ENCODE data around the gene BOLL. TPM values are rescaled to one million over a fixed set of nuclear protein-coding genes. Genes with fewer than 3 reads are reported as not detected.
A peak's percentile ranks its signal among the peaks of the same experiment; 100 is the strongest.
"Not testable (repeated sequence)": the region's sequence is repeated elsewhere in the genome, so short reads cannot be mapped to it uniquely, and the experiment has no call there.

The BOLL gene
- total RNA-seq, 8 experiments from 2014 or later, result 0.15 to 0.57 (median 0.18) TPM; not detected in 3

DNA sequence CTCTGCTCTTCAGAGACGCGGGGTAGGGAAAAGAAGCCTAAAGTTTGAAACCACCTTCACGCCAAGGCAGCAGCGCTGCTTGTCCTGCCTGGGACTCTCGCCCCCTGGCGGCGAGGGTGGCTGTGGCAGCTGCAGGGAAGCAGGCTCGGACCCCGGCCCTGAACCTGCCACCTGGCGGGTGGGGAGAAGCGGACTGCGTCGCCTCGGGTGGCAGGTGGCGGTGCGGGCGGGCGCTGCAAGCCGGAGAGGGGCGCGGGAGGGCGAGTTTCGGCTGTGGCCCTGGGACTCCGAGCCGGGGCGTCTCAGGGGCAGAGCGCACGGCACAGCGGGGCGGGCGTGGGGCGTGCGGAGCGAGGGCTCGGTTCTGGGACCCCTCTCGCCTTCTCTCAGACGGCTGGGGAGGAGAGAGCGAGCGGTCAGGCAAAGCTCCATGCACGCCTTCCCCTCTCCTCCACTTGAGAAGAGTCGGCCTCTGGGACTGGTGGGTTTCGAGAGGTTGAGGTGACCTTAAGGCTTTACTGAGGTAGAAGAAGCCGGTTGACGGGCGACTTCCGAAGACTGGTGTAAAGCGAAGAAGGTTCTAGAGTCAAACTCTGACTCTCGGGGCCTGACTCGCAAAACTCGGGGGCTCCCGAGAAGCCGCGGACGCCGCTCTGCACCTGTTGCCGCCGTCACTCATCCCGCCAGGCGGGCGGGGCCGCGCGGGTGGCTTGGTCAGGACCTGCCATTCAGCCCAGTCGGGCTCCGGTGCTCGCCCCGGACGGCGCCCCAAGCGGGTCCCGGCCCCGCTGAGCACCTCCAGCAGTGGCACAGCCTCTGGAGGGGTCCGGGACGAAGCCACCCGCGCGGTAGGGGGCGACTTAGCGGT, 1.1 kb upstream of the BOLL start:
- H3K27ac ChIP-seq, result no peak overlapping the region
- ATAC-seq (replicated peaks in 6 of 8), result peak in 4 of 8 experiments; percentile 43 to 84 (median 56)
- WGBS, 10 experiments, result 0 to 40% (median 13%) methylated on average over 1 to 12 of the region's 79 CpGs; no CpG with 5 or more reads in 5 of the 10 experiments
- in situ Hi-C loops (cut with MboI; ENCODE audit: low pct_unique_long_range_greater_than_20kb in 2 of 9, low sequenced_read_pairs in 9 of 9, unreplicated experiment in 9 of 9), result no loop called here
- H3K4me3 ChIP-seq, result peak overlapping the region in 2 of 5 donors; percentile 7 to 21
- H3K4me1 ChIP-seq (replicated peaks in 1 of 2), result no peaks in the 10 kb centered on the region

DNA sequence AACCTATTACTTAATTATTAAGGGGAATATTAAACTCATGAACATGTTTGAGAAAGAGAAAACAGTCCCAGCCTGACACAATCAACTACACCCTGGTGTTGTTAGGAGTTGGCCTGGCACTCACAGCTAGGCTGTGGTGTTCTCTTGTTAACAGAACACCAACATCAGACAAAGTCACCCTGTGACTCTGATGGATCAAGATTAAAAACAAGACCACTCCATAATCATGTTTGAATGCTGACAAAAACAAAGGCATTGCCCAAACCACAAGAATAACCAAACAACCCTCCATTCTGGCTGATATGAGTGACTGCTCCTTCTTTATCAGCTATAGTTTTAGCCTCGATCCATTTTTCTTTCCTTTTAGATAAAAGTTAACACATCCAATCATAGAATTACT, 3.0 kb downstream of the BOLL start:
- Histone ChIP-seq H3K27ac (no peak overlapping the region), H3K4me3 (no peak overlapping the region), H3K4me1 (replicated peaks in 1 of 2) (no peaks in the 10 kb centered on the region)
- WGBS, 10 experiments, result 17 to 100% (median 78%) methylated on average over 1 of the region's 1 CpG; no CpG with 5 or more reads in 3 of the 10 experiments
- in situ Hi-C loops (cut with MboI; ENCODE audit: low pct_unique_long_range_greater_than_20kb in 2 of 9, low sequenced_read_pairs in 9 of 9, unreplicated experiment in 9 of 9), result no loop called here
- ATAC-seq (replicated peaks in 6 of 8), result no peak

DNA sequence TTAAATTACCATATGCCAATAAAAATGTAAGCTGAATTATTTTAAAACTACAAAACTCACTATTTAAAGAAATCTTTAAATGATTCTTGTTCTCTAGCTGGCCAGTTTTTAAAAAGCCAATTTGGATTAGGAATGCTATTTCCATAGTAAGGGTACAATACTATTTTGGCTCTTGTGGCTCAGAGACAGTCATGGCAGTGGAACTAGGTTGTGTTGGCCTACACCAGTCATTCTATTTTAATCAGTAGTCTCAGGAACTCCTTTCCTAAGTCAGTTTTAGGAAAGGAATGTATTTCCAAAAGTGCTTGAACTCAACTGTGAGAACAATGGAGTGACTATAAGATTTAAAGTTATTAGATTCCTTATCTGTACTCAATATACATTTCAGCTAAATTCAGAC, 5.9 kb downstream of the BOLL start:
- in situ Hi-C loops (cut with MboI; ENCODE audit: low pct_unique_long_range_greater_than_20kb in 2 of 9, low sequenced_read_pairs in 9 of 9, unreplicated experiment in 9 of 9), result loop anchor here in 1 of 9 experiments (10.0 kb wide), 1 partner anchor 74 kb away; the partner anchor contains the start of gene MARS2
- Histone ChIP-seq H3K27ac (no peak overlapping the region), H3K4me1 (replicated peaks in 1 of 2) (no peaks in the 10 kb centered on the region), H3K4me3 (no peak overlapping the region)
- no peak for ATAC-seq (replicated peaks in 6 of 8)

DNA sequence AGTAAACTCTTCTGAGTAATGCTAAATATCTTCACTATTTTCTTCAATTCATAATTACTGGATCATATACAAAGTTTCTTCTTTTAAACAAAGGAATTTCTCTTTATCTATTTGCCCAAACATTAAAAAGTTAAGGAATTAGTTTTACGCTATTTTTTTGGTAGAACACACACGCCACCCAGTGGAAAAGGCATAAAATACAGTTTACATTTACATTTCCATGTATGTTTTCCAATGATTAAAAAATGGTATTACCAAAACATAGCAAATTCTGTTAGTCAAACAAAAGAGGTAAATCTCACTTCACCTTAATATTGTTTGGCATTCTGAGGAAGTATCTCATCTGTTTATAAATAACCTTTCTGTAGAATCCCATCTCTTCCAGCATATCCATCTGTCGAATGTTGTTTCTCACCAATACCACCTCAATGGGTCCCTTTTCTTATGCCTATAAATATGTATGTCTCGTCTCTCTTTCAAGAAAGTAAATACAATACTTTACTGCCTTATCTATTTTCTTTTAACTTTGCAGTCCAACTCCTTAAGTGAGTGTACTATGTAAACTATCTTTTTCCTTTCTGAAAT, 7.2 kb downstream of the BOLL start:
- WGBS, 10 experiments, result 0 to 25% (median 22%) methylated on average over 3 to 4 of the region's 4 CpGs; no CpG with 5 or more reads in 1 of the 10 experiments
- Histone ChIP-seq H3K4me3 (no peak overlapping the region), H3K4me1 (replicated peaks in 1 of 2) (no peaks in the 10 kb centered on the region), H3K27ac (no peak overlapping the region)
- in situ Hi-C loops (cut with MboI; ENCODE audit: low pct_unique_long_range_greater_than_20kb in 2 of 9, low sequenced_read_pairs in 9 of 9, unreplicated experiment in 9 of 9), result loop anchor here in 1 of 9 experiments (10.0 kb wide), 1 partner anchor 73 kb away; the partner anchor contains the start of gene MARS2
- ATAC-seq (replicated peaks in 6 of 8), result no peak

DNA sequence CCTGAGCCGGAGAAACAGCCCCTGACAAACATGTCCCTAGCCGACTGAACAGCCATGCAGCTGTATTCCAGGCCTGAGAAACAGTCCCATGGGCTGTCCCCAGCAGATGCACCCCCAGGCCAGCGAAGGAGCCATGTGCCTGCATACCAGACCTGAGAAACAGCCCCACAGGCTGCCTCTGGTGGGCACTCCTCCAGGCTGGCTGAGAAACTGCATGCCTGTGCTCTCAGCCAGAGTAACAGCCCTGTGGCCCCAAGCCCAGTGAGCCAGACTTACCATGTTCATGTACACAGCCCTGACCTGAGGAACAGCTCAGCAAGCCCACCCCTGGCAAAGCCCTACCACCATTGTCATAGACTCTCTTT, 24.8 kb downstream of the BOLL start:
- Histone ChIP-seq H3K4me3 (no peak overlapping the region), H3K27ac (no peak overlapping the region), H3K4me1 (replicated peaks in 1 of 2) (no peaks in the 10 kb centered on the region)
- in situ Hi-C loops (cut with MboI; ENCODE audit: low pct_unique_long_range_greater_than_20kb in 2 of 9, low sequenced_read_pairs in 9 of 9, unreplicated experiment in 9 of 9), result no loop called here
- no peak for ATAC-seq (replicated peaks in 6 of 8)
- no CpG with 5 or more reads among the region's 3 CpGs for WGBS, 10 experiments

DNA sequence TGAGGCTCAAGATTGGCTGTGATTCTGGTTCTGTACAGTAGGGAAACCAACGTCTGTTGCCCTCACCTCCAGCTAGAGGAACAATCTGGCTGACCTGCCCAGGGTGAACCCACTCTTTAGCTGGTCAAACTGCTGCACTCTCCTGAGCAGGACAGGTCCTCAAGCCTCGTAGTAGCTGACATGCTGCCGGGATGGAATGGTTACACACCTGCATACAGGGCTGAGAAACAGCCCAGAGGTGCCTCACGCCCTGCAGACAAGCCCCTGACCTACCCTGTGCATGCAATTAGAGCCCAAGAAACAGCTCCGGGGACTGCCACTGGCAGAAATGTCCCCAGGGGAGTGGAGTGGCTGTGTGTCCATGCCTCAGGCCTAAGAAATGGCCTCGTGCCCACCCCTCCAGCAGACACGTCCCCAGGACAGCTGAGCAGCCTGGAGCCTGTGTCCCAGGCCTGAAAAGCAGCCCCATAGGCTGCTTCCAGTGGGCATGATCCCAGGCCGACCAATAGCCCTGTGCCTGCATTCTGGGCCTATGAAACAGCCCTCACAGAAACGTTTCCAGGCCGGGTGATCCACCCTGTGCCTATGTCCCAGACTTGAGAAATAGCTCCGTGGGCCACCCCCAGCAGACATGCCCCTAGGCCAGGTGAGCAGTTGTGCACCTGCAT, 25.4 kb downstream of the BOLL start:
- 10 to 80% (median 40%) methylated on average over 1 to 3 of the region's 11 CpGs; no CpG with 5 or more reads in 3 of the 10 experiments for WGBS, 10 experiments
- H3K4me3 ChIP-seq, result no peak overlapping the region
- no peak for ATAC-seq (replicated peaks in 6 of 8)
- H3K27ac ChIP-seq, result no peak overlapping the region
- no peaks in the 10 kb centered on the region for H3K4me1 ChIP-seq (replicated peaks in 1 of 2)
- in situ Hi-C loops (cut with MboI; ENCODE audit: low pct_unique_long_range_greater_than_20kb in 2 of 9, low sequenced_read_pairs in 9 of 9, unreplicated experiment in 9 of 9), result no loop called here

DNA sequence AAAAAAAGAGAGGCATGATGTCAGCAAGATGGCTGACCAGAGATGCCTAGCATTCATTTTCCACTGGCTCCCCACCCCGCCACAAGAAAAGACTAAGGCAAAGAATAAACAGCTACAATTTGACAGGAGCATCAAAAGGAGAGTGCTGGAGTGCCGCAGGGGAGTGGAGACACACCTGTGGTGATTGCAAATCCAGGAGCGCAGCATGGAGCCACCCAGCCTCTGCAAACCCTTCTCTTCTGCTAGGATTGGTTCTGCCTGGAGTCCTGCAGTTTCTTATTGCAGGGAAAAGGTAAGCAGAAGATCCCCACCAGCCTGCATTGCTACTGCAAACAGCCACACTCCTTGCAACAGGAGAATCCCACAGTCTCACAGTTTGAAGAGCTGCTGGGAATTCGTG, 26.1 kb downstream of the BOLL start:
- H3K4me1 ChIP-seq (replicated peaks in 1 of 2), result no peaks in the 10 kb centered on the region
- in situ Hi-C loops (cut with MboI; ENCODE audit: low pct_unique_long_range_greater_than_20kb in 2 of 9, low sequenced_read_pairs in 9 of 9, unreplicated experiment in 9 of 9), result no loop called here
- H3K4me3 ChIP-seq, result no peak overlapping the region
- no peak overlapping the region for H3K27ac ChIP-seq
- WGBS, 10 experiments, result 40 to 100% (median 65%) methylated on average over 1 to 4 of the region's 4 CpGs; no CpG with 5 or more reads in 2 of the 10 experiments
- ATAC-seq (replicated peaks in 6 of 8), result no peak

DNA sequence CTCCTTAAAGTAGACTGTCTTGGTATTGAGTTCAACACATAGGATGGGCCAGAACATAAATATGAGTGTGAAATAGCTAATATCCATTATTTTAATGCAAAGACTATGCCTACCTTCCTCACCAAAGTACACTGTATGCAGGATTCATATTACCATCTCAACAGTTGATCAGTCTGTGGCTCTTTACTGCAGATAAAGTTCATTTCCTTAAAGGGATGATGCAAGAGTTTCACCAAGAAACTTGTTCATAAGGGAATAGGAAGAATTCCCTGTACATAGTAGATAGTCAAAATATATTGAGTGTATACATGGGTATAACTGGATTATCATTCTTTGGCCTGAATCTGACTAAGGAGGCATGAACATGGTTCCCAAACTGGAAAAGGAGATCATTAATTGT, 44.9 kb downstream of the BOLL start:
- Histone ChIP-seq H3K27ac (no peak overlapping the region), H3K4me1 (replicated peaks in 1 of 2) (no peaks in the 10 kb centered on the region), H3K4me3 (no peak overlapping the region)
- in situ Hi-C loops (cut with MboI; ENCODE audit: low pct_unique_long_range_greater_than_20kb in 2 of 9, low sequenced_read_pairs in 9 of 9, unreplicated experiment in 9 of 9), result no loop called here
- ATAC-seq (replicated peaks in 6 of 8), result no peak

DNA sequence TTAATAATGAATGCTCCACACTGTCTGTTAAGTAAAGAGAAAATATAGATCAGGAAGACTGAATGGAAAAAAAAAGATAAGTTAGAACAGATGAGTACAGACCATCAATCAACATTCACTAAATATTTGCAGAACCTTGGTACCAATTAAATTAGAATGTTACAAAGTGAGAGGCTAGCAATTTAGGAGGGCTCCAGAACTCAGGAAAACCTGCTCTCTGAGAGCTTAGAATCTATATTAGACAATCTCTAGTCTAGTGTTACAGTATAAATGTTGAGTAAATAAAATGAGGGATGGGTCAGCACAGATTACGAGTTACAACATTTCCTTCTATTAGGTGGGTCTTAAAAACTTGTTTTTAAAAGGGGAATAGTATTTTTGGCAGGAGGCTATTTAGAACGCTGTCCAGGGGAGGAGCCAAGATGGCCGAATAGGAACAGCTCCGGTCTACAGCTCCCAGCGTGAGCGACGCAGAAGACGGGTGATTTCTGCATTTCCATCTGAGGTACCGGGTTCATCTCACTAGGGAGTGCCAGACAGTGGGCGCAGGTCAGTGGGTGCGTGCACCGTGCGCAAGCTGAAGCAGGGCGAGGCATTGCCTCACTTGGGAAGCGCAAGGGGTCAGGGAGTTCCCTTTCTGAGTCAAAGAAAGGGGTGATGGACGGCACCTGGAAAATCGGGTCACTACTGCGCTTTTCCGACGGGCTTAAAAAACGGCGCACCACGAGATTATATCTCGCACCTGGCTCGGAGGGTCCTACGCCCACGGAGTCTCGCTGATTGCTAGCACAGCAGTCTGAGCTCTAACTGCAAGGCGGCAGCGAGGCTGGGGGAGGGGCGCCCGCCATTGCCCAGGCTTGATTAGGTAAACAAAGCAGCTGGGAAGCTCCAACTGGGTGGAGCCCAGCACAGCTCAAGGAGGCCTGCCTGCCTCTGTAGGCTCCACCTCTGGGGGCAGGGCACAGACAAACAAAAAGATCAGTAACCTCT, 56.3 kb downstream of the BOLL start:
- ATAC-seq (replicated peaks in 6 of 8); in situ Hi-C loops (cut with MboI; ENCODE audit: low pct_unique_long_range_greater_than_20kb in 2 of 9, low sequenced_read_pairs in 9 of 9, unreplicated experiment in 9 of 9); H3K27ac ChIP-seq; H3K4me1 ChIP-seq (replicated peaks in 1 of 2); H3K4me3 ChIP-seq: not testable (repeated sequence)
- 40 to 100% (median 83%) methylated on average over 1 to 3 of the region's 32 CpGs; no CpG with 5 or more reads in 2 of the 10 experiments for WGBS, 10 experiments

DNA sequence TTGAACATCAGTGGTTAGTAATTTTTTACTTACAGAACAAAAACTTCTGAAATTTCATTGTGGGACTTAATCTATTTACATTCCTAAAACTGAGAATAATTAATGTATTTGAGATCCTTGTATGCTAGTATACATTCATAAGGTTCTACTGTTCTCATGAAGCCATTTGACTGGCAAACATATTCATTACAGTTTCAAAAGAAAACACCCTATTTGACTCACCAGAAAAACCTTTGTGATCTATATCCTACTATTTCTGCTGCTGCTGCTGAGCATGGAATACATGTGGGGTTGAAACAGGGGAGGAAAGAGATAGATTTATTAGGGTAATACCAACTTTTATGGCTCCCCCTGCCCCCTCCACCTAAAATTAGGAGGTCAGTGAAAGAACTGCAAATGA, 58.1 kb downstream of the BOLL start:
- no peaks in the 10 kb centered on the region for H3K4me1 ChIP-seq (replicated peaks in 1 of 2)
- H3K27ac ChIP-seq, result no peak overlapping the region
- H3K4me3 ChIP-seq, result no peak overlapping the region
- in situ Hi-C loops (cut with MboI; ENCODE audit: low pct_unique_long_range_greater_than_20kb in 2 of 9, low sequenced_read_pairs in 9 of 9, unreplicated experiment in 9 of 9), result no loop called here
- peak in 2 of 8 experiments; percentile 55 to 59 for ATAC-seq (replicated peaks in 6 of 8)

DNA sequence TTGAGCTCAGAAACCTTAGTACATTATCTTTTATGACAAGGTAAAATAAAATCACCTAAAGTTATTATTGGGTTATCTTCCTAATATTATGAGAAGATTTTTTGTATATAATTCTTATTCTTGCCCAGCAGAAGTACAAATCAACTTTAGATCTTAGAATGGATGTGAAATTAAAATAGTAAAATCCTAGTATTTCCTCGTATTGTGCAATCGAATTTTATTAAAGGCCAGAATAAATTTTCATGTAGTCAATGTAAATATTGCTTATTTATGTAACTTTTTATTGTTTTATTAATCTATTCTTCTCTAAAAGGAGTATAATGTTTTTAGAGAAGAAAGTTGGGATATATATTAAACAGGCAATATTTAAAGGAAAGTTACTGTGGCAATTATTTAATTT, 67.3 kb downstream of the BOLL start:
- H3K4me1 ChIP-seq (replicated peaks in 1 of 2), result no peaks in the 10 kb centered on the region
- in situ Hi-C loops (cut with MboI; ENCODE audit: low pct_unique_long_range_greater_than_20kb in 2 of 9, low sequenced_read_pairs in 9 of 9, unreplicated experiment in 9 of 9), result no loop called here
- no peak for ATAC-seq (replicated peaks in 6 of 8)
- WGBS, 10 experiments, result 83 to 100% (median 100%) methylated on average over 2 of the region's 2 CpGs
- H3K27ac ChIP-seq, result no peak overlapping the region
- no peak overlapping the region for H3K4me3 ChIP-seq

DNA sequence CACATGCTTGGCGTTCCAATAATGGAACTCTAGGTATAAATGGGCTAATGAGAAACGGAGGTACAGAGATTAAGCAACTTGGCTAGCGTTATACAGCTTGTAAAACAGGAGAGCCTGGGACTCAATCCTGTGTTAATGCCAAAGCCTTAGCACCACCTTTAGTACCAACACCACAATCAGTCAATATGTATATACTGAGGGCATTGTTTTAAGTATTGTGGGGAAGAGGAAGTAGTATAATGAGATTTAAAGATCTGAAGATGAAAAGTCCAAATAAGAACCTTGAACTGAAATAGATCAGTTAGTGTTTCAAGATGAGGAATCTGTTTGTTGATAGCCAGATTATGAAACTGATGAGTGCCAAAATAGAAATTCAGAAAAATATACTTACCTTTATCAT, 71.8 kb downstream of the BOLL start:
- in situ Hi-C loops (cut with MboI; ENCODE audit: low pct_unique_long_range_greater_than_20kb in 2 of 9, low sequenced_read_pairs in 9 of 9, unreplicated experiment in 9 of 9), result no loop called here
- no peak overlapping the region for H3K27ac ChIP-seq
- peaks cover 7 to 8% of the 10 kb centered on the region in 2 donors for H3K4me1 ChIP-seq (replicated peaks in 1 of 2)
- H3K4me3 ChIP-seq, result no peak overlapping the region
- ATAC-seq (replicated peaks in 6 of 8), result no peak
- WGBS, 10 experiments, result 64 to 100% (median 93%) methylated on average over 2 to 3 of the region's 3 CpGs; no CpG with 5 or more reads in 1 of the 10 experiments
